Measurements from ENCODE around the gene MED15.

The MED15 gene

GRCh38 chr22:20509344-20510047 is 2.1 kb downstream of the MED15 start:
- peak in 1 of 2 donors; percentile 29 for DNase-seq (ENCODE audit: low read depth in 1 of 2, low spot score in 1 of 2)

- no peak for DNase-seq (ENCODE audit: low read depth in 1 of 2, low spot score in 1 of 2)
Measured at GRCh38 chr22:20510811-20511577, 3.6 kb downstream of the MED15 start.

- no peak for DNase-seq (ENCODE audit: low read depth in 1 of 2, low spot score in 1 of 2)
Measured at GRCh38 chr22:20511578-20512229, 4.3 kb downstream of the MED15 start.

GRCh38 chr22:20514658-20515406 is 7.4 kb downstream of the MED15 start:
- DNase-seq (ENCODE audit: low read depth in 1 of 2, low spot score in 1 of 2): no peak

- DNase-seq (ENCODE audit: low read depth in 1 of 2, low spot score in 1 of 2): no peak
Measured at GRCh38 chr22:20516399-20516798, 9.0 kb downstream of the MED15 start.

GRCh38 chr22:20517422-20517821 is 10.0 kb downstream of the MED15 start:
- no peak for DNase-seq (ENCODE audit: low read depth in 1 of 2, low spot score in 1 of 2)

GRCh38 chr22:20517841-20518592 is 10.6 kb downstream of the MED15 start:
- no peak for DNase-seq (ENCODE audit: low read depth in 1 of 2, low spot score in 1 of 2)

GRCh38 chr22:20519558-20519957 is 12.1 kb downstream of the MED15 start:
- no peak for DNase-seq (ENCODE audit: low read depth in 1 of 2, low spot score in 1 of 2)

- no peak for DNase-seq (ENCODE audit: low read depth in 1 of 2, low spot score in 1 of 2)
Measured at GRCh38 chr22:20520093-20520511, 12.7 kb downstream of the MED15 start.

- DNase-seq (ENCODE audit: low read depth in 1 of 2, low spot score in 1 of 2): no peak
Measured at GRCh38 chr22:20522134-20523004, 15.0 kb downstream of the MED15 start.

- no peak for DNase-seq (ENCODE audit: low read depth in 1 of 2, low spot score in 1 of 2)
Measured at GRCh38 chr22:20523086-20523983, 15.9 kb downstream of the MED15 start.

GRCh38 chr22:20524004-20524481 is 16.6 kb downstream of the MED15 start:
- DNase-seq (ENCODE audit: low read depth in 1 of 2, low spot score in 1 of 2): no peak

GRCh38 chr22:20525048-20525447 is 17.6 kb downstream of the MED15 start:
- DNase-seq (ENCODE audit: low read depth in 1 of 2, low spot score in 1 of 2): no peak

GRCh38 chr22:20526305-20526627 is 18.9 kb downstream of the MED15 start:
- no peak for DNase-seq (ENCODE audit: low read depth in 1 of 2, low spot score in 1 of 2)

GRCh38 chr22:20526628-20527355 is 19.4 kb downstream of the MED15 start:
- no peak for DNase-seq (ENCODE audit: low read depth in 1 of 2, low spot score in 1 of 2)

- no peak for DNase-seq (ENCODE audit: low read depth in 1 of 2, low spot score in 1 of 2)
Measured at GRCh38 chr22:20528405-20528978, 21.1 kb downstream of the MED15 start.

- no peak for DNase-seq (ENCODE audit: low read depth in 1 of 2, low spot score in 1 of 2)
Measured at GRCh38 chr22:20530368-20531153, 23.2 kb downstream of the MED15 start.

All from stimulated activated CD4-positive, alpha-beta T cell treated with anti-CD3 and anti-CD28 coated beads, Interleukin-15, amount 100 ng/mL, for 1 hour (primary cell).